GM21529 (cell line): ENCODE data around the gene CDH4.

Experiments
- ATAC-seq: cut with Tn5 transposase; IDR thresholded peaks from one replicate; pipeline ENCODE4 v1.9.1; 2021; ENCODE audit not compliant: unreplicated experiment

The CDH4 gene

GRCh38 chr20:61525781-61526431 is 273.8 kb downstream of the CDH4 start:
- no peak for ATAC-seq

- ATAC-seq, result no peak
Observed at GRCh38 chr20:61526907-61527306, 274.8 kb downstream of the CDH4 start.

- no peak for ATAC-seq
Observed at GRCh38 chr20:61527626-61528025, 275.6 kb downstream of the CDH4 start.

GRCh38 chr20:61528591-61528990 is 276.5 kb downstream of the CDH4 start:
- no peak for ATAC-seq

- no peak for ATAC-seq
Observed at GRCh38 chr20:61529354-61529753, 277.3 kb downstream of the CDH4 start.

GRCh38 chr20:61531553-61532345 is 279.7 kb downstream of the CDH4 start:
- ATAC-seq, result no peak

GRCh38 chr20:61532736-61533135 is 280.7 kb downstream of the CDH4 start:
- no peak for ATAC-seq

- ATAC-seq, result no peak
Observed at GRCh38 chr20:61533231-61533631, 281.2 kb downstream of the CDH4 start.

- no peak for ATAC-seq
Observed at GRCh38 chr20:61534346-61534745, 282.3 kb downstream of the CDH4 start.

- ATAC-seq, result no peak
Observed at GRCh38 chr20:61535091-61535490, 283.0 kb downstream of the CDH4 start.

GRCh38 chr20:61535536-61535935 is 283.5 kb downstream of the CDH4 start:
- no peak for ATAC-seq

GRCh38 chr20:61535956-61536355 is 283.9 kb downstream of the CDH4 start:
- ATAC-seq, result no peak

GRCh38 chr20:61536671-61537070 is 284.6 kb downstream of the CDH4 start:
- ATAC-seq, result no peak

- ATAC-seq, result no peak
Observed at GRCh38 chr20:61537239-61538182, 285.4 kb downstream of the CDH4 start.

- no peak for ATAC-seq
Observed at GRCh38 chr20:61538183-61538942, 286.3 kb downstream of the CDH4 start.

- ATAC-seq, result no peak
Observed at GRCh38 chr20:61538943-61539265, 286.8 kb downstream of the CDH4 start.

GRCh38 chr20:61539706-61540360 is 287.8 kb downstream of the CDH4 start:
- ATAC-seq, result no peak

GRCh38 chr20:61541537-61541936 is 289.5 kb downstream of the CDH4 start:
- ATAC-seq, result no peak

- no peak for ATAC-seq
Observed at GRCh38 chr20:61543086-61543485, 291.0 kb downstream of the CDH4 start.
